Medulla oblongata (tissue), 1 donor: Measurements from ENCODE around the gene GHDC.
A peak's percentile ranks its signal among the peaks of the same experiment; 100 is the strongest.
"Not testable (repeated sequence)": the region's sequence is repeated elsewhere in the genome, so short reads cannot be mapped to it uniquely, and the experiment has no call there.

Experiments used
- DNase-seq: peaks from one replicate; pipeline ENCODE4 v3.0.0-alpha.2; 2015; ENCODE audit errors: extremely low spot score

GHDC gene

DNA sequence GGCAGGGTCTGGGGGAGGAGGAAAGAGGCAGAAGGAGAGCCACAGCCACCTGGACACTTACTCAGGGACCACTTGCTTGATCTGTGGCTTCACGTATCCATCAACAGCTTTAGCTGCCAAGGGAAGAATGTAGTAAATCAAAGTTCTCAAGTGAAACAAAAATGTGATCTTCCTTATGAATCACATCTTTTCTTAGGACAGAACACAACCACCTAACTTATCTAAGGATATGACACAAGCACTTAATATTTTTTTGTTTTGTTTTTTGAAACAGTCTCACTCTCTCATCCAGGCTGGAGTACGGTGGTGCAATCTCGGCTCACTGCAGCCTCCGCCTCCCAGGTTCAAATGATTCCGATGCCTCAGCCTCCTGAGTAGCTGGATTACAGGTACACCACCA is 8.4 kb upstream of the GHDC start:
- no peak for DNase-seq

DNA sequence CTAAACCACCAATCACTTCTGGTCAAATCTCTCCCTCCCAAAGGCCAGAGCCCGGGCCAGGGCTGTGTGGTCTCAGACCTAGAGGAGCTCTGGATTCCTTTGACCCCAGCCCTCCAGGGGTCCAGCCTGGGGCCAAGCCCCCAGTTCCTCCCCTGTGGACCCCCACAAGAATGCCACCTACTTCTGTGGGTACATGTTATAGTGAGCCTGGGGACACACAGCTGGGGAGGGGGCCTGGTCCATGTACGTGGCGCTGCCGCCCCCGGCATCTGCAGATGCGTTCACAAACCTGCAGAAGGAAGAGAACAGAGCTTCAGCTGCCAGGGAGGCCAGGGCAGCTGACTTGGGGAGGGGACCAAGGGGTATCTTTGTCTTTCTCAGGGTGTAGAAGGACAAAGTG is 7.9 kb upstream of the GHDC start:
- no peak for DNase-seq

DNA sequence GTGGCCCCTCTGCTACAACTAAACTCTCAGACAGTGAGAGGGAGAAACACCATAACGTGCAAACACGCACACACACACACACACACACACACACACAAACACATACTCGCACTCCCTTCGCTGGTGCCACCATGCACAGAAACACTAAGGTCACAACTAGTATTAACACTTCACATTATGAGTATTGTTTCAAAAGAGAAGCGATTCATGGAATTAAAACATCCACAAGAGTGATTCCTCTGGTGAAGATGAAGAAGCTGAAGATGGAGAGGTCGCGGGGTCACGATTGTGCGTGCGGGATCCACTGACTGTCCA is 7.1 kb upstream of the GHDC start:
- no peak for DNase-seq

GRCh38 chr17:42200706-42201457 is 6.6 kb upstream of the GHDC start:
- peak; percentile 48 for DNase-seq

DNA sequence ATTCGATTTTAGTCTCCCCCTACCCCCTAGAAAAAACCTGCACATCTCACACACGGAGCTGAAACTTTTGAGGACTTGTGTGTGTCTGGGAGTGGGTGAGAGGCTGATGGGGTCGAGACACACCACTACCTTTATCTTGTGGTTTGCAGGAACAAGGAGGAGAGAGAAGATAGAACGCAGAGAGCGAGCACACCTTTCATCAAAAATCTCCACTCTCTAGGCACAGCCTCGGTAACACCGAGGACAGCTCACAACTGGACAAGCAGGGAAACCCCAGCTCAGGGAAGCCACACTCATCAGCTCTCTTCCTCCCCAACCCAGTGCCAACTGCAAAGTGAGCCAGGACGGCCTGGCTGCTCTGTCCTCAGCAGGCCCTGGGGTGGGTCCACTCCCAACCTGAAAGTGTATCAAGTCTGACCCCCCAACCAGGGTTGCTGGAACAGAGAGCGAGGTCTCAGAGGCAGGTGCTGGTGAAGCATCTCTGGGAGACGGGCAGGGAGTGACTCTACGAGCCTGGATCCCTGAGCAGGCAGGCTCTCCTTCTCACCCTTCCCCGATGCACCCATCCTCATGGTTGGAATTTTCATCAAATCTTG is 5.2 kb upstream of the GHDC start:
- DNase-seq, result no peak

GRCh38 chr17:42198897-42199296 is 4.6 kb upstream of the GHDC start:
- peak; percentile 72 for DNase-seq

- DNase-seq, result no peak
Observed at GRCh38 chr17:42197564-42198156, 3.4 kb upstream of the GHDC start.

DNA sequence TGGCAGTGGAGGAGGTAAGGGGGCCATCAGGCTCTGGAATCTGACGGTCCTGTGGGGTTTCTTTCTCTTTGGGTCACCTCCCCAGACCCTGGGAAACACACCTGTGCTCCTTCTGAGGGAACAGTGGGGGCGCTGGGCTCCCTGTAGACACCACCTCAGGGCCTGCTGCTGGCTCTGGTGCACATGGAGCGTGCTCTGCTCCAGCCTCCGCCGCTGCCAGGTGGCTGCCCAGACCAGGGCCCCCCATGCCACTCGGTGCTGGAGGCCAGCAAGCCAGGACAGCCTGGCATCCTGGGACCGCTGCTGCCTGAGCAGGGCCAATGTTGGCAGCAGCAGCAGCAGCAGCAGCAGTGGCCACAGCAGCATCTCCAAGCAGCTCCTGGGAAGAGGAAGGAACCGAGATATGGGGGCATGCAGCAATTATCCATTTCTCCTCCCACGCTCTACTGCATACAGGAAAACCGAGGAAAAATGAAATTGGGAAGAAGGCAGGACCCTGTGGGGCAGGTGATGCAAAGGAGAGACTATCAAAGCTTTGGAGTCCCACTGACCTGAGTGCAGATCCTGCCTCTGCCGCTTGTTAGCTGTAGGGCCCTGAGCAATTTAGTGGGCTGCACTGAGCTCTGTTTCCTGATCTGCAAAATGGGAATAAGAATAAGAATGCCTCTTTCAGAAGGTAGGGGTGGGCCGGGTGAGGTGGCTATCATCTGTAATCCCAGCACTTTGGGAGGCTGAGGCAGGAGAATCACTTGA is 902 bp downstream of the GHDC start:
- DNase-seq, result no peak

GRCh38 chr17:42192189-42193126 is 1.8 kb downstream of the GHDC start:
- DNase-seq, result no peak

- no peak for DNase-seq
Observed at GRCh38 chr17:42191275-42191608, 3.1 kb downstream of the GHDC start.

- DNase-seq, result no peak
Observed at GRCh38 chr17:42190491-42191274, 3.6 kb downstream of the GHDC start.

DNA sequence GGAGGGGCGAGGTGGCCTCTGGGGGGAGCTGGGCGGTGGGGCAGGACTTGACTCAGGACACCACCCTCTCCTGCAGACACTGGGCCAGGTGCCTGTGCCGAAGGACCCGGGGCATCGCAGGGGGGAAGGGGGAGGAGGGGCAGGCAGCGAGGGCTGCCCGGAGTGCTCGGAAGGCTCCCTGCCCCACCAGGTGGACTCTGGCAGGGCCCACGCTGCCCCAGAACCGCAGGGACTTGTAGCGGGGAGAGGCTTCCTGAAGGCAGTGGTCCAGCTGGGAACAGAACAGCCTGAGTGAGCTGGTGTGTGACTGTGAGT is 4.7 kb downstream of the GHDC start:
- DNase-seq, result no peak

DNA sequence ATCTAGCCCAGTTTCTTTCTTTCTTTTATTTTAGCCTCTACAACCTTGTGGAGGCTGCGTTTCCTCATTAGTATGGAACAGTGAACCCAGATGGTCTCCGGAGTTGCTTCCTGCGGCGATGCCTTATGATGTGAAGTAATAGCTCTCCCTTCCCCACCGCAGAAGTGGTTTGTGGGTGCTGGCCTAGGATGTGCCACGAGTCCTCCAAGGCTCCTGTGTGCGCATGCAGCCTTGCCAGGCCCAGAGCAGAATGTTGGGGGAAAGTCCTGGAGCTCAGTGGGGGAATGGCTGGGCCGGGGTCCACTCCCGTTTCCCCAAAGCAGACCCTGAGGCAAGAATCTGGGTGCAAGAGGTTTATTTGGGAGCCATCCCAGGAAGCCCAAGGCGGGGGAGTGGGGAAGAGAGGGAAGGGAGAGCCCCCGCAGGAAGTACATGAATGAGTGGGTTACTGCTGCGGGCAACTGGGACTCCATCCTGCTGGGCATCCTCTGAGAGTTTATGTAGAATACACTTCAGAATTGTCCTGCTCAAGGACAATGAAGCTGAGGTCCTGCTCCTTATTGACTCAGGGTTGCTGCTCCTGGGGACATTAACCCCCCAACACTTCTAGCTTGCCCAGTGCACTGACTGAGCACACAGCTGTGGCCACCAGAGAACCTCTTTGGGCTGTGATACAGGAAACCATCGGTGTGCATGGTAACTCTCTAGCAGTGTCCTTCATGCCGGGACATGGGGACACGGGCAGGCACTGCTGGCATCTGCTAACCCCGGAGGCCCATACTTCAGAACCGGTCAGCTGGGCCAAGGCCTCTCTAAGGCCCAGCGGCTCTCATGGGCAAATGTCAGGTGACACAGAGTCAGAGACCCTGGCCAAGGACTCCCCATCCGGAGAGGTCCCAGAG is 5.3 kb downstream of the GHDC start:
- peak; percentile 34 for DNase-seq

DNA sequence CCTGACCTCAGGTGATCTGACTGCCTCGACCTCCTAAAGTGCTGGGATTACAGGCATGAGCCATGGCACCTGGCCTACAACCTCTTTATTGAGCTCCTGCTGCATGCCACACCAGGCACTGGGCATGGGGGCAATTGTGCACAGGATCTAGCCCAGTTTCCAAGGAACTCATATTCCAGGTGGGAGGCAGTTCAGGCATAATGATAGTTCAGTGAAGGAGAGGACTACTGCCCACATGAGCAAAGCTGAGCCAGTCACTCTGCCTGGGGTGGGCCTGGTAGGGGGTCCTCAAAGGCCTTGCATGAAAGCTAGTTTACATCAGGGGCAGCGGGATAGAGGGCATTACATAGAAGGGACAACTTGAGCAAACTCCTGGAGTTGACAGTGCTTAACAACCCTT is 6.5 kb downstream of the GHDC start:
- no peak for DNase-seq

DNA sequence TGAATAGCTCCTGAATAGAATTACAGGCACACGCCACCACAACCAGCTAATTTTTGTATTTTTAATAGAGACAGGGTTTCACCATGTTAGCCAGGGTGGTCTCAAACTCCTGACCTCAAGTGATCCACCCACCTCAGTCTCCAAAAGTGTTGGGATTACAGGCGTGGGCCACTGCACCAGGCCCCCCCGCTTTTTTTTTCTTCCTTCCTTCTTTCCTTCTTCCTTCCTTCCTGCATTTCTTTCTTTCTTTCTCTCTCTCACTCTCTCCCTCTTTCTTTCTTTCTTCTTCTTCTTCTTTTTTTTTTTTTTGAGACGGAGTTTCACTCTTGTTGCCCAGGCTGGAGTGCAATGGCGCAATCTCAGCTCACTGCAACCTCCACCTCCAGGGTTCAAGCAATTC is 8.1 kb downstream of the GHDC start:
- not testable (repeated sequence) for DNase-seq

DNA sequence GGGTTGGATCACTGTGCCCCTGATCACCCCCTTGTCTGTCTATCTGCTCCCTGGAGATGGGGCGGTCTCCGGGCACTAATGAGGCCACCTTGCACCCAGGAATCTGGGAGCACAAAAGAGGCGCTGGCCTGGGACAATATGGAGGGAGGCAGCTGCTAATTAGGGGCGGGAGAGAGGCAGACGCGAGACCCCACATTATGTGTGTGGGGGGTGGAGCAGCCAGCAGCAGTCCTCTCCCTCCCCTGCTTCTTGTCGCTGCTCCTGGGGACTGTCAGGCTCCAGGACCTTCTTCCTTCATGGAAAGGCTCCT is 8.7 kb downstream of the GHDC start:
- no peak for DNase-seq

DNA sequence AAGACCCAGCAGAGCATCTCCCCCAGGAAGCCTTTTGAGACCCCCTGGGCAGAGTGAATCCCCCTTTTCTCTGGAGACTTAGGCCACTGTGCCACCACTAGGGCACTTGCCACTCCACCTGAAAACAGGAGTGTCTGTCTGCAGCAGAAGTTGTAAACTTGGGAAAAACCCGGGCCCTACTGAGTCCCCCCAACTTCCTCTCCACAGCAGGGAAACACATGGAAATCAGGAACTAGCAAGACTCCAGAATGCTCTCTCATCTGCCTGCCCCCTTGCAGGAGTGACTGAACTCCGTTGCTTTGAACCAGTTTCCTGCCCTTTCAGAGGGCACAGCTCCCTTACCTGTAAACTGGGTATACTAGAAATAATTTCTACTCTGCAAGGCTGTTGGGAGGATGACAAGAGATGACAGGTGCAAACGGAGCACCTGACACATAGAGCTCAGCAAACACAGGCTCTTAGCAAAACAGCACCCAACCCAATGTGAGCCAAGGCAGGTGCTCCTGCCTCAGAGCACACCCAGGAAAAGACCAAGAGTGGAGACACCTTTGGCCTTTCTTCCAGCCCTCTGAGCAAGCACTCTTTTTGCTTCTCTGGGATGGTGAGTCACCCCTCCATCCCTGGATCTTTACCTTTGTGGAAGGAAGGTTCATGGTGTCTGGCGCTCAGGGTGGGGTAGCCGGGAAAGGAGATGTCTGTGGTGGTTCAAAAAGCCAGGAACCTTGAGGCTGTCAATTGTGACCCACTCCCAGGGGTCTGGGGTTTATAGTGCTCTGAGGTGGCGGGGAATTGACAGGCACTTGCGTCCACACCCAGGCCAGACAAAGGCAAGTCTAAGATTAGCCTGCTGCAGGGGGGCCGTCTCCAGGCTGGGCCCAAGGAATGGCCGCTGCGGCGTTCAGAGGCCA is 9.3 kb downstream of the GHDC start, which contains the start of gene HCRT:
TSS of gene HCRT (minus strand) at position 740 of the 908 bp plus-strand sequence. CDS start at position 653, 87 bp downstream.
- peak; percentile 39 for DNase-seq

DNA sequence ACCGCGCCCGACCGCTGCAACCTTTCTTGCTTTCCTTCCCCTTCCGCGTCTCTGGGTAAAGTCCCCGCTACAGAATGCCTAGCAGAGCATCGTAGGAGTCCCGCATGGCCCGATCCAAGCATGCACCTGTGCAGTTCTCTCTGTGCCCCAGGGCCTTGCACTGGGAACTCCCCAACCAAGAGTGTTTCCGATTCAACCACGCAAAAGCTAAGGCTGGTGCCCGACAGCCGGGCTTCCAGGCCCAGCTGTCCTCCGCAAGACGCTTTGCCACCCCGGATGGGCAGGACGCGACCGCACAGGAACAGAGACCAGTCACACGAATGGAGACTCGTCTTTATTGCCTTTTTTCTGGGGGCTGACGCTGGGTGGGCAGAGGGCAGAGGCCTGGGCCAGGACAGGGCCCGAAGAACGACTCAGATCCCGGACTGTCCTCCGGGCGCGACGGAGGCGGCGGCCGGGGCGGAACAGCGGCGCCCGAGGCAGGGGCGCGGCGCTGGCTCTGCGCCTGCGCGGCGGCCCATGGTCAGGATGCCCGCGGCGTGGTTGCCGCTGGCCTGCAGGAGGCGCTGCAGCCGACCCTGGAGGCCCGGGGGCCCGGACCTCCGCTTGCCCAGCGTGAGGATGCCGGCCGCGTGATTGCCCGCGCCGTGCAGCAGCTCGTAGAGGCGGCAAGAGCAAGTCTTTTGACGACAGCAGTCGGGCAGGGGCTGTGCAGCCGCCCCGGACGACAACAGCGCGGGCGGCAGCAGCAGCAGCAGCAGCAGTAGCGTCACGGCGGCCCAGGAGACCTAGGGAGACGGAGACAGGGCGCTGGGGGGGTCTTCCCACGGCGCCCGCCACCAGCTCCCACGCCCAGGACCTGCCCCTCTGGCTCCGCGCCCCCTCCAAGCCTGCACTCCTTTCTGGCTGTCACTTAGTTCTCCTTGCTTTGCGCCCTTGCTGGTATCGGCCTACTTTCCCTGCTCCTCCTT is 10.3 kb downstream of the GHDC start:
- DNase-seq, result peak; percentile 86
